ENCODE data around the gene RRAGD. TPM values are rescaled to one million over a fixed set of nuclear protein-coding genes. Genes with fewer than 3 reads are reported as not detected.

The RRAGD gene
- total RNA-seq, 4 donors from 2014 or later = 53.6 to 173 (median 106) TPM

- Histone ChIP-seq H3K4me3 (no peak overlapping the region), H3K4me1 (peaks cover 10 to 12% of the 10 kb centered on the region in 2 donors), H3K9me3 (no peaks in the 10 kb centered on the region), H3K36me3 (peaks cover 0 to 6% of the 10 kb centered on the region in 2 donors), H3K27me3 (no peaks in the 10 kb centered on the region), H3K27ac (peak overlapping the region in 1 of 4 donors; percentile 13)
- no peak for ATAC-seq
- TF ChIP-seq POLR2A (IDR thresholded peaks at IDR 0.05) = no peak
- no peak for TF ChIP-seq CTCF (IDR thresholded peaks at IDR 0.05 in 4 of 5, conservative IDR thresholded peaks at IDR 0.05 in 1 of 5)
- DNase-seq = no peak
- in situ Hi-C loops (cut with MboI; ENCODE audit: low sequenced_read_pairs in 4 of 4) (loop anchor here in 3 of 4 donors (10.0 to 25.0 kb wide), 3 partner anchors 240 to 377 kb away; partner anchors contain the start of gene PNRC1 (in 1 of the 3)), intact Hi-C loops (cut with DNase I; ENCODE audit: low total_unique reads) (no loop called here)
These were observed 47.5 kb downstream of the RRAGD start for GRCh38 chr6:89364586-89364985.

DNA sequence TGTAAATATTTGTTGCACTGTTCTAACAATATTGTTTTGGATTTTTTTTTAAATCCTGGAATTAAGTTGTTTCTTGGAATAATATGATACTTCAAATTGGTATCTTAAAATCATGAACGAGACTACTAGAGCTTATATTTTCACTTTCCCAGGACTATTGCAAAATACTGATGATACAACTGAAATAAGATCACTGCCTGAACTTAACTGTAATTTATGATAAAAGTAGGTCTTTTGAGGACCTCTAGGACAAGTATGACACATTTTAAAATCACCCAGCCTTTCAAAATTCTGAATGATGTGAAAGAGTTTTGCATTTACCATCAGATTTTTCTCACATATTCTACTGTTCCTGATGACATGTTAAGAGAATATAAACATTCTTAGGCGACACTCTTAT, 50.9 kb downstream of the RRAGD start:
- ATAC-seq (no peak), DNase-seq (no peak)
- no peak overlapping the region for H3K4me3 ChIP-seq
- intact Hi-C loops (cut with DNase I; ENCODE audit: low total_unique reads) (no loop called here), in situ Hi-C loops (cut with MboI; ENCODE audit: low sequenced_read_pairs in 4 of 4) (loop anchor here in 3 of 4 donors (10.0 to 25.0 kb wide), 3 partner anchors 244 to 374 kb away; partner anchors contain the start of gene PNRC1 (in 1 of the 3))
- no peak overlapping the region for H3K27ac ChIP-seq
- no peaks in the 10 kb centered on the region for H3K27me3 ChIP-seq
- no peaks in the 10 kb centered on the region for H3K36me3 ChIP-seq
- no peaks in the 10 kb centered on the region for H3K9me3 ChIP-seq
- peaks cover 0 to 4% of the 10 kb centered on the region in 2 donors for H3K4me1 ChIP-seq
- TF ChIP-seq POLR2A (IDR thresholded peaks at IDR 0.05) = no peak
- TF ChIP-seq CTCF (IDR thresholded peaks at IDR 0.05 in 4 of 5, conservative IDR thresholded peaks at IDR 0.05 in 1 of 5) = no peak

DNA sequence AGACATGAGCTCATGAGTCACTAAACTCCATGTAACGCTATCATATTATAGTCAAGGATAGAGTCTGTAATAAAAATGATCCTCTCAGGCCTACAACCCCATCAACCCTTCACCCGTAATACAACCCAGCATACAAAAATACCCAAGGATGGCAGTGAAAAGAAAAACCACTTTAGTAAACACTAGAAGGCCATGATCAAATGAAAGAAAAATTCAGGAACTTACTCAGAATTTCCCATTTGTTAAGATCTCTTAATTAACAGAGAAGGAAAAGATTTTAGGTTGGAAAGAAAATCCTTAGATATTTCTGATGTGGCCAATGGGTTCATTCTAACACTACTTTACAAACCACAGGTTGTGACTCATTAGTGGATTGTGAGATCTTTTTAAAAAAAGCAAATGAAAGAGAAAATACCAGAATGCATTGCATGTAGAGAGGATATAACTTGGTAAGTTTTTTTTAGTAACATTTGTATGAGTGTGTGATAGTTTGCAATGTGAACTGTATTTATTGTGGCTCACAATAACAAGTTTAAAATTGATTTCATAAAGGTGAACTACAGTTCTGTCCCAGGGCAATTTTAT, 51.6 kb downstream of the RRAGD start:
- in situ Hi-C loops (cut with MboI; ENCODE audit: low sequenced_read_pairs in 4 of 4) (loop anchor here in 3 of 4 donors (10.0 to 25.0 kb wide), 3 partner anchors 244 to 373 kb away; partner anchors contain the start of gene PNRC1 (in 1 of the 3)), intact Hi-C loops (cut with DNase I; ENCODE audit: low total_unique reads) (no loop called here)
- Histone ChIP-seq H3K27ac (no peak overlapping the region), H3K27me3 (no peaks in the 10 kb centered on the region), H3K4me1 (peaks cover 0 to 4% of the 10 kb centered on the region in 2 donors), H3K9me3 (no peaks in the 10 kb centered on the region), H3K4me3 (no peak overlapping the region), H3K36me3 (no peaks in the 10 kb centered on the region)
- ATAC-seq (no peak), DNase-seq (no peak)
- no peak for TF ChIP-seq POLR2A (IDR thresholded peaks at IDR 0.05)
- TF ChIP-seq CTCF (IDR thresholded peaks at IDR 0.05 in 4 of 5, conservative IDR thresholded peaks at IDR 0.05 in 1 of 5) = no peak

DNA sequence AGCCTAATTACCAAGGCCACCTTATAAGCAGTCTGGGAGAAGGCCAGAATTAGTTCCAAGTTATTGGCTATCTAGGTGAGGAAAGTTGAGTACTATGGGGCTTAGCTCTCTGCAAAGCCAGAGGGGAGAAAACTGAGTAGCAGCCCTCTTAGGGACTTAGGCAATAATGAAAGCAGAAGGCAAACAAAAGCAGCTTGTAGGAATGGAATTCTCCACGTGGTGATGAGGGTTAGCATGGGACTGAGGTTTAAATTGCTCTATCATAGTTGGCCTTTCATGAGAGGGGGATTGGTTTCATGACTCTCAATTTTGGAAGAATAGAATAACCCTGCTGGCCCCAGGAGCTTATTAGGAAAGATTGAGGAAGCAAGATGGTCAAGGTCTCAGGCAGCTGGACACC, 52.5 kb downstream of the RRAGD start:
- H3K4me1 ChIP-seq = peaks cover 0 to 4% of the 10 kb centered on the region in 2 donors
- TF ChIP-seq POLR2A (IDR thresholded peaks at IDR 0.05) (no peak), CTCF (IDR thresholded peaks at IDR 0.05 in 4 of 5, conservative IDR thresholded peaks at IDR 0.05 in 1 of 5) (no peak)
- in situ Hi-C loops (cut with MboI; ENCODE audit: low sequenced_read_pairs in 4 of 4) = loop anchor here in 3 of 4 donors (25.0 kb wide), 2 partner anchors 272 to 372 kb away; partner anchors contain the start of gene PNRC1 (in 1 of the 3)
- DNase-seq = no peak
- no peak overlapping the region for H3K4me3 ChIP-seq
- H3K27me3 ChIP-seq = no peaks in the 10 kb centered on the region
- H3K9me3 ChIP-seq = no peaks in the 10 kb centered on the region
- peak in 1 of 2 donors; percentile 30 for ATAC-seq
- no peak overlapping the region for H3K27ac ChIP-seq
- intact Hi-C loops (cut with DNase I; ENCODE audit: low total_unique reads) = loop anchor here (10.0 kb wide), 1 partner anchor 215 kb away; the partner anchor contains the start of gene PM20D2
- H3K36me3 ChIP-seq = no peaks in the 10 kb centered on the region
